Measurements from ENCODE around the gene TEKT4. TPM values are rescaled to one million over a fixed set of nuclear protein-coding genes. Genes with fewer than 3 reads are reported as not detected.

The TEKT4 gene, protein sequence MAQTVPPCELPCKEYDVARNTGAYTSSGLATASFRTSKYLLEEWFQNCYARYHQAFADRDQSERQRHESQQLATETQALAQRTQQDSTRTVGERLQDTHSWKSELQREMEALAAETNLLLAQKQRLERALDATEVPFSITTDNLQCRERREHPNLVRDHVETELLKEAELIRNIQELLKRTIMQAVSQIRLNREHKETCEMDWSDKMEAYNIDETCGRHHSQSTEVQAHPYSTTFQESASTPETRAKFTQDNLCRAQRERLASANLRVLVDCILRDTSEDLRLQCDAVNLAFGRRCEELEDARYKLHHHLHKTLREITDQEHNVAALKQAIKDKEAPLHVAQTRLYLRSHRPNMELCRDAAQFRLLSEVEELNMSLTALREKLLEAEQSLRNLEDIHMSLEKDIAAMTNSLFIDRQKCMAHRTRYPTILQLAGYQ
- 0.02 TPM in 1 of 5 replicates, not detected in the others for total RNA-seq (2022; extraction: Qiagen RNA extraction; ENCODE audit: low read depth)

DNA sequence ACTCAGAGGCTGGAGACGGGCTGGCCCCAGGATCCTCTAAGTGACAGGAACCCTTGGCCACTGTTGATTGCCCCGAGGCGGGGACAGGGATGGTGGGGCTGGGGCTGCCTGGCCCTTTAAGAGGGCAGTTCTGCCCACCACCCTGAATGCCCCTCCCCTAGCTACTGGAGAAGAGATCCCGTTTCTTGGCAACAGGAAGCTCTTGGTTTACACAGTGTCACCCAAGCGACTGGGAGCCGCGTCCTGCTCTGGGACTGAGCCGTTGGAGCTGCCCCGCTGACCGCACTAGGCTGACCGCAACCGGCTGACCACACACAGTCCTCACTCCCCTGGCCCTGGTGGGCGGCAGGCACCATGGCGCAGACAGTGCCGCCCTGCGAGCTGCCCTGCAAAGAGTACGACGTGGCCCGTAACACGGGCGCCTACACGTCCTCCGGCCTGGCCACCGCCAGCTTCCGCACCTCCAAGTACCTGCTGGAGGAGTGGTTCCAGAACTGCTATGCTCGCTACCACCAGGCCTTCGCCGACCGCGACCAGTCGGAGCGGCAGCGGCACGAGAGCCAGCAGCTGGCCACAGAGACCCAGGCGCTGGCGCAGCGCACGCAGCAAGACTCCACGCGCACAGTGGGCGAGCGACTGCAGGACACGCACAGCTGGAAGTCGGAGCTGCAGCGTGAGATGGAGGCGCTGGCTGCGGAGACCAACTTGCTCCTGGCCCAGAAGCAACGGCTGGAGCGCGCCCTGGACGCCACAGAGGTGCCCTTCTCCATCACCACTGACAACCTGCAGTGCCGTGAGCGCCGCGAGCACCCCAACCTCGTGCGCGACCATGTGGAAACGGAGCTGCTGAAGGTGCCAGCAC, at the start of gene TEKT4:
TSS of gene TEKT4 (plus strand) at position 205 of the 862 bp plus-strand sequence. CDS start at position 355, 150 bp downstream.

Other genes starting within 250 kb of the TEKT4 start
- 0.10 to 0.14 TPM in 2 of 5 replicates, not detected in the others for gene MAL, start 154.3 kb downstream of the TEKT4 start, total RNA-seq (2022; extraction: Qiagen RNA extraction; ENCODE audit: low read depth)

All from A549 treated with CpdA at 1 μM for 4 hours (cell line).